ENCODE measurements around the gene SNX17. TPM values are rescaled to one million over a fixed set of nuclear protein-coding genes. Genes with fewer than 3 reads are reported as not detected.
"Not testable (repeated sequence)": the region's sequence is repeated elsewhere in the genome, so short reads cannot be mapped to it uniquely, and the experiment has no call there.

Gene SNX17
- total and polyA plus RNA-seq, 4 donors: 77.8 to 92.6 (median 85.0) TPM

GRCh38 chr2:27336173-27336572, 34.2 kb upstream of the SNX17 start:
- intact Hi-C loops (cut with DNase I): no loop called here
- Histone ChIP-seq H3K4me1 (ENCODE audit: control insufficient read depth in 1 of 2, insufficient read depth in 2 of 2, low read length in 2 of 2) (no peaks in the 10 kb centered on the region), H3K4me3 (ENCODE audit: low read length in 2 of 2) (no peak overlapping the region), H3K36me3 (ENCODE audit: control insufficient read depth in 1 of 2, insufficient read depth in 2 of 2, low read length in 1 of 2) (peaks cover 9 to 15% of the 10 kb centered on the region in 2 donors), H3K9me3 (ENCODE audit: control insufficient read depth, low read length) (no peaks in the 10 kb centered on the region), H3K27me3 (ENCODE audit: control insufficient read depth in 1 of 2, insufficient read depth in 2 of 2, low read length in 1 of 2) (no peaks in the 10 kb centered on the region), H3K27ac (ENCODE audit: low read depth in 1 of 2, low read length in 2 of 2) (no peak overlapping the region)
- DNase-seq: no peak
- 93 to 94% methylated on average over 7 of the region's 7 CpGs for WGBS, 2 donors
- no peak for ATAC-seq (ENCODE audit: low FRiP score)

- H3K27ac ChIP-seq (ENCODE audit: low read depth in 1 of 2, low read length in 2 of 2): no peak overlapping the region
- 89 to 94% methylated on average over 2 of the region's 2 CpGs for WGBS, 2 donors
- H3K9me3 ChIP-seq (ENCODE audit: control insufficient read depth, low read length): no peaks in the 10 kb centered on the region
- no peak for ATAC-seq (ENCODE audit: low FRiP score)
- intact Hi-C loops (cut with DNase I): no loop called here
- DNase-seq: no peak
- H3K36me3 ChIP-seq (ENCODE audit: control insufficient read depth in 1 of 2, insufficient read depth in 2 of 2, low read length in 1 of 2): no peaks in the 10 kb centered on the region
- H3K4me1 ChIP-seq (ENCODE audit: control insufficient read depth in 1 of 2, insufficient read depth in 2 of 2, low read length in 2 of 2): no peaks in the 10 kb centered on the region
- H3K4me3 ChIP-seq (ENCODE audit: low read length in 2 of 2): no peak overlapping the region
- no peaks in the 10 kb centered on the region for H3K27me3 ChIP-seq (ENCODE audit: control insufficient read depth in 1 of 2, insufficient read depth in 2 of 2, low read length in 1 of 2)
These were observed 22.8 kb upstream of the SNX17 start for GRCh38 chr2:27347641-27348040.

GRCh38 chr2:27350106-27350693, 20.2 kb upstream of the SNX17 start:
- Histone ChIP-seq H3K4me1 (ENCODE audit: control insufficient read depth in 1 of 2, insufficient read depth in 2 of 2, low read length in 2 of 2) (no peaks in the 10 kb centered on the region), H3K4me3 (ENCODE audit: low read length in 2 of 2) (no peak overlapping the region), H3K27ac (ENCODE audit: low read depth in 1 of 2, low read length in 2 of 2) (no peak overlapping the region), H3K36me3 (ENCODE audit: control insufficient read depth in 1 of 2, insufficient read depth in 2 of 2, low read length in 1 of 2) (no peaks in the 10 kb centered on the region), H3K9me3 (ENCODE audit: control insufficient read depth, low read length) (no peaks in the 10 kb centered on the region), H3K27me3 (ENCODE audit: control insufficient read depth in 1 of 2, insufficient read depth in 2 of 2, low read length in 1 of 2) (no peaks in the 10 kb centered on the region)
- ATAC-seq (ENCODE audit: low FRiP score): no peak
- 76 to 79% methylated on average over 7 of the region's 7 CpGs for WGBS, 2 donors
- intact Hi-C loops (cut with DNase I): no loop called here
- no peak for DNase-seq

- H3K4me1 ChIP-seq (ENCODE audit: control insufficient read depth in 1 of 2, insufficient read depth in 2 of 2, low read length in 2 of 2): no peaks in the 10 kb centered on the region
- H3K4me3 ChIP-seq (ENCODE audit: low read length in 2 of 2): no peak overlapping the region
- intact Hi-C loops (cut with DNase I): no loop called here
- 82% methylated on average over 6 of the region's 6 CpGs for WGBS, 2 donors
- DNase-seq: no peak
- H3K36me3 ChIP-seq (ENCODE audit: control insufficient read depth in 1 of 2, insufficient read depth in 2 of 2, low read length in 1 of 2): no peaks in the 10 kb centered on the region
- H3K9me3 ChIP-seq (ENCODE audit: control insufficient read depth, low read length): no peaks in the 10 kb centered on the region
- no peak overlapping the region for H3K27ac ChIP-seq (ENCODE audit: low read depth in 1 of 2, low read length in 2 of 2)
- H3K27me3 ChIP-seq (ENCODE audit: control insufficient read depth in 1 of 2, insufficient read depth in 2 of 2, low read length in 1 of 2): no peaks in the 10 kb centered on the region
- ATAC-seq (ENCODE audit: low FRiP score): no peak
These were observed 18.4 kb upstream of the SNX17 start for GRCh38 chr2:27351802-27352598.

- H3K27ac ChIP-seq (ENCODE audit: low read depth in 1 of 2, low read length in 2 of 2); ATAC-seq (ENCODE audit: low FRiP score); DNase-seq; H3K4me1 ChIP-seq (ENCODE audit: control insufficient read depth in 1 of 2, insufficient read depth in 2 of 2, low read length in 2 of 2); intact Hi-C loops (cut with DNase I); H3K27me3 ChIP-seq (ENCODE audit: control insufficient read depth in 1 of 2, insufficient read depth in 2 of 2, low read length in 1 of 2); H3K9me3 ChIP-seq (ENCODE audit: control insufficient read depth, low read length); H3K36me3 ChIP-seq (ENCODE audit: control insufficient read depth in 1 of 2, insufficient read depth in 2 of 2, low read length in 1 of 2); H3K4me3 ChIP-seq (ENCODE audit: low read length in 2 of 2): not testable (repeated sequence)
- WGBS, 2 donors: 95 to 96% methylated on average over 5 of the region's 5 CpGs
These were observed 17.0 kb upstream of the SNX17 start for GRCh38 chr2:27353386-27353761.

GRCh38 chr2:27353762-27354596, 16.4 kb upstream of the SNX17 start:
- no peaks in the 10 kb centered on the region for H3K36me3 ChIP-seq (ENCODE audit: control insufficient read depth in 1 of 2, insufficient read depth in 2 of 2, low read length in 1 of 2)
- H3K4me1 ChIP-seq (ENCODE audit: control insufficient read depth in 1 of 2, insufficient read depth in 2 of 2, low read length in 2 of 2): no peaks in the 10 kb centered on the region
- H3K9me3 ChIP-seq (ENCODE audit: control insufficient read depth, low read length): no peaks in the 10 kb centered on the region
- intact Hi-C loops (cut with DNase I): no loop called here
- ATAC-seq (ENCODE audit: low FRiP score) (no peak), DNase-seq (no peak)
- H3K27ac ChIP-seq (ENCODE audit: low read depth in 1 of 2, low read length in 2 of 2): no peak overlapping the region
- 76 to 80% methylated on average over 7 of the region's 7 CpGs for WGBS, 2 donors
- H3K4me3 ChIP-seq (ENCODE audit: low read length in 2 of 2): no peak overlapping the region
- H3K27me3 ChIP-seq (ENCODE audit: control insufficient read depth in 1 of 2, insufficient read depth in 2 of 2, low read length in 1 of 2): no peaks in the 10 kb centered on the region

GRCh38 chr2:27354597-27354927, 15.9 kb upstream of the SNX17 start:
- DNase-seq: no peak
- no peaks in the 10 kb centered on the region for H3K9me3 ChIP-seq (ENCODE audit: control insufficient read depth, low read length)
- ATAC-seq (ENCODE audit: low FRiP score): no peak
- H3K4me3 ChIP-seq (ENCODE audit: low read length in 2 of 2): no peak overlapping the region
- 91 to 92% methylated on average over 7 of the region's 7 CpGs for WGBS, 2 donors
- H3K4me1 ChIP-seq (ENCODE audit: control insufficient read depth in 1 of 2, insufficient read depth in 2 of 2, low read length in 2 of 2): no peaks in the 10 kb centered on the region
- no peaks in the 10 kb centered on the region for H3K36me3 ChIP-seq (ENCODE audit: control insufficient read depth in 1 of 2, insufficient read depth in 2 of 2, low read length in 1 of 2)
- no peak overlapping the region for H3K27ac ChIP-seq (ENCODE audit: low read depth in 1 of 2, low read length in 2 of 2)
- H3K27me3 ChIP-seq (ENCODE audit: control insufficient read depth in 1 of 2, insufficient read depth in 2 of 2, low read length in 1 of 2): no peaks in the 10 kb centered on the region
- intact Hi-C loops (cut with DNase I): no loop called here

GRCh38 chr2:27356056-27356381, 14.4 kb upstream of the SNX17 start:
- intact Hi-C loops (cut with DNase I): loop anchor here in 1 of 2 donors (2.0 kb wide), 2 partner anchors 15 to 73 kb away; partner anchors contain the start of genes EIF2B4, NRBP1 and SNX17
- ATAC-seq (ENCODE audit: low FRiP score) (peak; percentile 39), DNase-seq (peak; percentile 71 to 81)
- H3K36me3 ChIP-seq (ENCODE audit: control insufficient read depth in 1 of 2, insufficient read depth in 2 of 2, low read length in 1 of 2): no peaks in the 10 kb centered on the region
- no peaks in the 10 kb centered on the region for H3K4me1 ChIP-seq (ENCODE audit: control insufficient read depth in 1 of 2, insufficient read depth in 2 of 2, low read length in 2 of 2)
- H3K4me3 ChIP-seq (ENCODE audit: low read length in 2 of 2): peak overlapping the region; percentile 63 to 80
- no peaks in the 10 kb centered on the region for H3K27me3 ChIP-seq (ENCODE audit: control insufficient read depth in 1 of 2, insufficient read depth in 2 of 2, low read length in 1 of 2)
- peak overlapping the region in 1 of 2 donors; percentile 55 for H3K27ac ChIP-seq (ENCODE audit: low read depth in 1 of 2, low read length in 2 of 2)
- no peaks in the 10 kb centered on the region for H3K9me3 ChIP-seq (ENCODE audit: control insufficient read depth, low read length)
- WGBS, 2 donors: 0 to 1% methylated on average over 12 of the region's 12 CpGs

All from aorta (tissue), 5 donors.